Measurements from ENCODE around the gene FRMD5.

DNA sequence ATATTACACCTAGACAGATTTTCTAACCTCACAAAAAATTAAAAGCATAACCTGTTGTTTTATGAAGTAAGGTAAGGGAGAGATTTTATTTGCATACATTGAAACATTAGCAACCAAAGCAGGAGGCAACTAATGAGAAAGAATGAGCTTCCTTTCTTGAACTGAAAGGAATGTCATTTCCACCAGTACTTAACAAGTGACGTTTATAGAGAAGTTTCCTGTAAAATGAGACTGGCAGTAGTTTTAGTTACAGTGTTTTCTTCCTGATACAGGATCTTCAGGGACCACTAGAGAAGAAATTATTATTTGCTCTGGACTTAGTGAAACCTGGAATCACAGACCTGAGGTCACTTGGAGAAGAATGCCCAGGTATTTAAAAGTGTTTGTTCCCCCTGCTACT lies 27.4 kb upstream of the FRMD5 start:
- no peak for TF ChIP-seq EZH2 (IDR thresholded peaks at IDR 0.05; ENCODE audit: borderline replicate concordance, low read depth, low read length, severe bottlenecking)
- TF ChIP-seq, protein P1, sequence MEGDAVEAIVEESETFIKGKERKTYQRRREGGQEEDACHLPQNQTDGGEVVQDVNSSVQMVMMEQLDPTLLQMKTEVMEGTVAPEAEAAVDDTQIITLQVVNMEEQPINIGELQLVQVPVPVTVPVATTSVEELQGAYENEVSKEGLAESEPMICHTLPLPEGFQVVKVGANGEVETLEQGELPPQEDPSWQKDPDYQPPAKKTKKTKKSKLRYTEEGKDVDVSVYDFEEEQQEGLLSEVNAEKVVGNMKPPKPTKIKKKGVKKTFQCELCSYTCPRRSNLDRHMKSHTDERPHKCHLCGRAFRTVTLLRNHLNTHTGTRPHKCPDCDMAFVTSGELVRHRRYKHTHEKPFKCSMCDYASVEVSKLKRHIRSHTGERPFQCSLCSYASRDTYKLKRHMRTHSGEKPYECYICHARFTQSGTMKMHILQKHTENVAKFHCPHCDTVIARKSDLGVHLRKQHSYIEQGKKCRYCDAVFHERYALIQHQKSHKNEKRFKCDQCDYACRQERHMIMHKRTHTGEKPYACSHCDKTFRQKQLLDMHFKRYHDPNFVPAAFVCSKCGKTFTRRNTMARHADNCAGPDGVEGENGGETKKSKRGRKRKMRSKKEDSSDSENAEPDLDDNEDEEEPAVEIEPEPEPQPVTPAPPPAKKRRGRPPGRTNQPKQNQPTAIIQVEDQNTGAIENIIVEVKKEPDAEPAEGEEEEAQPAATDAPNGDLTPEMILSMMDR (IDR thresholded peaks at IDR 0.05; ENCODE audit: borderline replicate concordance, extremely low read depth, low read length, poor library complexity, severe bottlenecking) = no peak
